WTC11 (cell line): Measurements from ENCODE around the gene NR4A3. TPM values are rescaled to one million over a fixed set of nuclear protein-coding genes. Genes with fewer than 3 reads are reported as not detected.

ENCODE experiments used
- ARID4B ChIP-seq: sonication (generic); formaldehyde crosslinking; IDR thresholded peaks from 2 replicates; pipeline ENCODE4 v1.8.0; 2023; ENCODE audit warnings: missing genetic modification reagents, mild to moderate bottlenecking, borderline replicate concordance
- CBFB ChIP-seq: sonication (generic); formaldehyde crosslinking; IDR thresholded peaks from 2 replicates; pipeline ENCODE4 v1.8.1; 2022; ENCODE audit warnings: mild to moderate bottlenecking, low read depth, missing genetic modification reagents
- E2F5 ChIP-seq: sonication (generic); formaldehyde crosslinking; IDR thresholded peaks from 2 replicates; pipeline ENCODE4 v1.8.1; 2022; ENCODE audit warnings: mild to moderate bottlenecking, moderate library complexity, missing genetic modification reagents
- ERG ChIP-seq: fragments of 250-450 bp; sonication (Bioruptor Pico); IDR thresholded peaks from 2 replicates; pipeline ENCODE4 v1.8.0; 2021; ENCODE audit warnings: mild to moderate bottlenecking
- ETV6 ChIP-seq: sonication (generic); formaldehyde crosslinking; IDR thresholded peaks from 2 replicates; pipeline ENCODE4 v1.8.1; 2022; ENCODE audit warnings: mild to moderate bottlenecking, missing genetic modification reagents
- IRF1 ChIP-seq: sonication (generic); formaldehyde crosslinking; IDR thresholded peaks from 2 replicates; pipeline ENCODE4 v1.8.0; 2023; ENCODE audit warnings: missing genetic modification reagents
- JAZF1 ChIP-seq: fragments of 250-450 bp; sonication (Bioruptor Pico); IDR thresholded peaks from 2 replicates; pipeline ENCODE4 v1.9.0; 2021; ENCODE audit warnings: moderate library complexity, mild to moderate bottlenecking, inconsistent platforms
- NFE2L1 ChIP-seq: sonication (generic); formaldehyde crosslinking; IDR thresholded peaks from 2 replicates; pipeline ENCODE4 v1.8.1; 2023; ENCODE audit warnings: missing genetic modification reagents
- PRDM15 ChIP-seq: sonication (generic); formaldehyde crosslinking; IDR thresholded peaks from 2 replicates; pipeline ENCODE4 v1.8.0; 2022; ENCODE audit warnings: missing genetic modification reagents
- PRRX2 ChIP-seq: fragments of 250-450 bp; sonication (Bioruptor Pico); IDR thresholded peaks from 2 replicates; pipeline ENCODE4 v1.8.0; 2021; ENCODE audit warnings: mild to moderate bottlenecking
- STAT6 ChIP-seq: sonication (generic); formaldehyde crosslinking; conservative IDR thresholded peaks from 2 replicates; pipeline ENCODE4 v1.8.1; 2023; ENCODE audit warnings: mild to moderate bottlenecking, low read depth, missing genetic modification reagents, moderate library complexity
- USF1 ChIP-seq: sonication (generic); formaldehyde crosslinking; IDR thresholded peaks from 2 replicates; pipeline ENCODE4 v1.8.0; 2022; ENCODE audit warnings: mild to moderate bottlenecking, missing genetic modification reagents
- ZMAT4 ChIP-seq: fragments of 250-450 bp; sonication (Bioruptor Pico); IDR thresholded peaks from 2 replicates; pipeline ENCODE4 v1.9.0; 2021; ENCODE audit warnings: mild to moderate bottlenecking
- ZNF532 ChIP-seq: fragments of 250-450 bp; sonication (Bioruptor Pico); IDR thresholded peaks from 2 replicates; pipeline ENCODE4 v1.9.0; 2021; ENCODE audit warnings: mild to moderate bottlenecking, borderline replicate concordance
- ZSCAN18 ChIP-seq: fragments of 250-450 bp; sonication (Bioruptor Pico); IDR thresholded peaks from 2 replicates; pipeline ENCODE4 v2.1.2; 2022; ENCODE audit warnings: mild to moderate bottlenecking, moderate library complexity
- total RNA-seq: library from RNA; stranded (reverse); gene quantifications from 3 replicates; pipeline ENCODE4 v1.2.3, GENCODE V29; 2021

NR4A3 gene
- total RNA-seq, 1 experiment from 2014 or later: 0.57 TPM

GRCh38 chr9:99828417-99829176, 6.9 kb downstream of the NR4A3 start (continued):
- no peak for TF ChIP-seq JAZF1 (CRISPR knock-in tag)
- no peak for TF ChIP-seq ZNF532
- peak; percentile 99 for TF ChIP-seq ARID4B
- no peak for TF ChIP-seq ZMAT4 (CRISPR knock-in tag)
- TF ChIP-seq NFE2L1 (CRISPR knock-in tag): peak; percentile 95; the same call in 1 of the 2 replicates
- peak; percentile 82 for TF ChIP-seq USF1 (CRISPR knock-in tag)
- TF ChIP-seq PRRX2 (CRISPR knock-in tag): no peak
- peak; percentile 65; the same call in 1 of the 2 replicates for TF ChIP-seq PRDM15 (CRISPR knock-in tag)
- no peak for TF ChIP-seq ZSCAN18 (CRISPR knock-in tag)
- no peak for TF ChIP-seq STAT6 (CRISPR knock-in tag)
- no peak for TF ChIP-seq ERG
- TF ChIP-seq ETV6 (CRISPR knock-in tag): peak; percentile 84; the same call in 1 of the 2 replicates
- TF ChIP-seq E2F5 (CRISPR knock-in tag): peak; percentile 95
- TF ChIP-seq IRF1 (CRISPR knock-in tag): peak; percentile 95
- TF ChIP-seq CBFB (CRISPR knock-in tag): peak; percentile 71; the same call in 1 of the 2 replicates
